Measurements from ENCODE around the gene BTBD19.

The BTBD19 gene

GRCh38 chr1:44860331-44860730 is 52.0 kb downstream of the BTBD19 start:
- TF ChIP-seq CTCF (IDR thresholded peaks at IDR 0.05; ENCODE audit: low read depth, low read length) = no peak
- no peak overlapping the region for H3K4me3 ChIP-seq (ENCODE audit: low read depth, low read length)

GRCh38 chr1:44860891-44861425 is 52.6 kb downstream of the BTBD19 start:
- no peak overlapping the region for H3K4me3 ChIP-seq (ENCODE audit: low read depth, low read length)
- no peak for TF ChIP-seq CTCF (IDR thresholded peaks at IDR 0.05; ENCODE audit: low read depth, low read length)

GRCh38 chr1:44862829-44863401 is 54.6 kb downstream of the BTBD19 start:
- no peak for TF ChIP-seq CTCF (IDR thresholded peaks at IDR 0.05; ENCODE audit: low read depth, low read length)
- H3K4me3 ChIP-seq (ENCODE audit: low read depth, low read length) = no peak overlapping the region

Measured in WI38 (cell line).